CD4-positive, alpha-beta T cell treated with Interleukin-15 for 4 hours (primary cell): ENCODE results near the gene LIPT2.
A peak's percentile ranks its signal among the peaks of the same experiment; 100 is the strongest.
"Not testable (repeated sequence)": the region's sequence is repeated elsewhere in the genome, so short reads cannot be mapped to it uniquely, and the experiment has no call there.

Source experiments
- DNase-seq: peaks from one replicate; pipeline ENCODE4 v3.0.0-alpha.2; 2020; ENCODE audit warnings: low spot score

LIPT2 gene

GRCh38 chr11:74492974-74493790, at the start of gene LIPT2:
LIPT2 (minus strand) TSS chr11:74493724; CDS start chr11:74493703, 21 bp downstream.
- peak; percentile 97 for DNase-seq

DNA sequence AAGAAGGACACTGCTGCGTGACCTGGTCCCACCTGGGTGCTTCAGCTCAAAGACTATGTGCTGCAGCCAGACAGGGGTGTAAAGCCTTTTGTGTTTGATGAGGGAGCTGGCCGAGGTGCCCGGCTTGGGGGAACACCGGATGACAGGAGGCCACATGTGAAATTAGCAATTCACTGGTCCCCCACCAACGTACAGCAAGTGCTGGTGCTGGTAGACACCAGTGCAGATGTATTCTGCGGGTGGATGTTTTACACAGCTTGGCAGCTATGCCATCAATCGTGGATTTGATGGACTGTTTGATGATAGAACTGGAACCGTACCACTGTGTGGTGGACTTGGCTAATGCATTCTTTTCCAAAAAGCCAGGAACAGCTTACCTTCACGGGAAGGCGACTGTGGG, 47.9 kb upstream of the LIPT2 start:
- no peak for DNase-seq

DNA sequence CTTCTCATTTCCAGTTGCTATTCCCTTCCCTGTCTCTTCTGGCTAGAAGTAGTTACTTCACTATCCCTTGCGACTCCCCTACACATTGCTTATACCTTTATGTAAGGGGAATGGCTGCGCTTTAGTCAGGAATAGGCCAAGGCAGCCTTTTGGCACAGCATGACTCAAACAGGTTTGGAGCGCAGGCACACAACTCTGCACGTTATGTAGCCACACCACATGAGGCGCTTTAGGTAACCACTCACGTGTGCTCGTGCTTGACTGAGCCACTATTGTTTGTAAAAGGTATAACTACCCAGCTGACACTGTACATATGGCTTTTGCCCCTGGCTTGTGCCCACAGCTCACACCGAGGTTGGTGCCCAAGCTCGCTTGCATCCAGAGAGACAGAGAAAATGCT, 46.7 kb upstream of the LIPT2 start:
- no peak for DNase-seq

DNA sequence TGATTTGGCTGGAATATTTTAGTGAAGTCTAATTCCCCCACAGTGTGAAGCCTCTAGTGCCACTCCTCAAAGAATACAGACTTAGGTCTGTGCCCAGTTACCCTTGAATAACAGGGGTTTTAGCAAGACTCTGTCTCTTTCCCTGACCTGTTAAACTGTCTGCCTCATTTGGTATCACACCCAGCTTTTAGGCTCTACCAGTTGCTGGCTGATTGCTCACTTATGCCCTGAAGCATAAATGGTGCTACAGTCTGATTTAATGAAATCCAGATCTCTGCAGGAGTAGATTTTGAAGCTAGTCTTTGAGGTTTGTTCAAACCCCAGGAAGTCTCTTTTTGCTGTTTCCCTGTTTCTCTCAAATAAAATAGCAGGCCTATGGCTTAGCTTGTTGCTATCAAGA, 45.2 kb upstream of the LIPT2 start:
- no peak for DNase-seq

- no peak for DNase-seq
Observed at GRCh38 chr11:74535371-74536160, 42.0 kb upstream of the LIPT2 start.

GRCh38 chr11:74534946-74535275, 41.4 kb upstream of the LIPT2 start:
- DNase-seq, result not testable (repeated sequence)

DNA sequence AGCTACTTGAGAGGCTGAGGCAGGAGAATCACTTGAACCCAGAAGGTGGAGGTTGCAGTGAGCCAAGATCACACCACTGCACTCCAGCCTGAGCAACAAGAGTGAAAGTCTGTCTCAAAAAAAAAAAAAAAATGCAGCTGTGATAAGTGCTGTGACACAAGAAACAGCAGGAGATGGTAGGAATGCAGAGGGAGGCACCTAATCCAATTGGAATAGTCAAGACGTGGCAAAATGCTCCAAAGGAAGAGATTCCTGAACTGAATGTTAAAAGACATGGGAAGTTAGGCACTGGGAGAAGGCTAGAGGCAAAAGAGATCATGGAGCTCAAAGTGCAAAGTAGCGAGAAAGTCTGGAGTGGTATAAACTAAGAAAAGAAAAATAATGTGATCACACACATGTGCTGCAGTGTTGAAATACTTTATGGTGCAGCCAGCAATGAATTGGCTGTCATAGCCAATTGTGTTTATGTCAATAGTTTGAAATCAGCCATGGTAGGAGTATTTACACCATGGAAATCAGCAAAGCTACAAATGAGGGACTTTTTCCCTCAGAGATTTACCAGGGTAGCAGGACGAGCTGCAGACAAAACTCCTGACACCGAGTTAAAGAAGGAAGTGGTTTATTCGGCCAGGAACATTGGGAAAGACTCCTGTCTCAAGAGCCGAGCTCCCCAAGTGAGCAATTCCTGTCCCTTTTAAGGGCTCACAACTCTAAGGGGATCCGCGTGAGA, 40.9 kb upstream of the LIPT2 start:
- DNase-seq, result no peak

- no peak for DNase-seq
Observed at GRCh38 chr11:74533421-74533820, 39.9 kb upstream of the LIPT2 start.

DNA sequence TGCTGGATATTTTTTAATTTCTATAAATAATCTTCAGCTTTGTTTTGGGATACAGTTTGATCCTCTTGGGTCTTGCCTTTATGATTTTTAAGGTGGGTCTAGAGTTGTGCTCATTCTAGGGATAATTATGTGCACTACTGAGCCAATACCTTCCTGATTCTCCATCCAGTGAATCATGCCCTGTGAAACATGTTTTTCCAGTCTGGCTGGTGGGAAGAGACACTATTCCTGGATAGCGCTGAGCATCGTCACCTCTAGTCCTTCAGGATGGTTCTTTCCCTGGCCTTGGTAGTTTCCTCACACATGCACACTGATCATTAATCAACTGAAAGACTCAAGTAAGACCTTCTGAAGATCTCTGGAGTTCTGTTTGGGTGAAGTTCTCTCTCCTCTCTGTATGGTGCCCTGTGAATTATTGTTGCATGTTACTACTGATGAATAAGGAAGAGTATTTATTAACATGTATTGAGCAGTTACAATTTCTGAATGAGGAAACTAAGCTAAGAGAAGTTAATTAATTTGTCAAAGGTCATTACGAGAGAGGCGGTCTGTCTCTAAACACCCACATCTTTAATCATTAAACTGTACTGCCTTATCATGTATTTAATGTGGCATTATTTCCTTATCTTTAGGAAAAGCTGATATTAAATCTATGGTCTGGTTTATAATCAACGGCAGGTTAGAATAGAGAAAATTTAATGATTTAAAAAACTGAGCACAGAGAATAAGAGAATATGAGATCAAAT, 39.1 kb upstream of the LIPT2 start:
- DNase-seq, result no peak

DNA sequence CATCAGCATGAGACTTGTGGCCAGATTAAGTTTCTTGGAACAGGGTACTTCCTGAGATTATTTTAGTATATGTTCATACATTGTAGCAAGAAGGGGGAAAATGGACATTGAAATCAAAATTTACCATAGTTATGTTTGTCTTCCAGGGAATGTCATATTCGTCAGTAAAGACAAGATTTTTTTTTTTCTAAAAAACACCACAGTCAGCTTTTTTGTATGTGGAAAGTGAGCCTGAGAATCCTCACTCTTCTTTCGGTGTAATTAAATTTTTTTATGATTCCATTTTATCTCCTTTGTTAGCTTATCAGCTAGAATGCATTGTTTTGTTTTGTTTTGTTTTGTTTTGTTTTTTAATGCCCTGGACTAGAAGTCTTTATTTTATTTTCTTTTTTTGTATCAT, 31.5 kb upstream of the LIPT2 start:
- no peak for DNase-seq

DNA sequence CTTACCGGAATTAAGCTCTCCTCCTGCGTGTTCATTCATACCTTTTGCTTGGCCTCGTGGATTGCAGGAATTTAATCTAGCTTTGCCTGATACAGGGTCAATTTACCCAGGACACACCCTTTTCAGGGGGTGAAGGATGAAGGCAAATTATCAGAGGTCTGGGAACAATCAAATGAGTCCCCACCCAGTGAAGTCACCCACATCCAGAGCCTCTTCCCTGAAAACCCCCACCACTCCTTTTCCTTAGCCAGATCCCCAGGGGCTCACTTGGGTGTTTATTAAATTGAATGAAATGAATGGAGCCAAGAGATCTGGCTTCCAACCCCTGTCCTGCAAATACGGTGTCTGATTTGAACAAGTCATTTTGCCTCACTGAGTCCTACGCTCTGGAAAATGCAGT, 31.0 kb upstream of the LIPT2 start:
- no peak for DNase-seq

GRCh38 chr11:74522776-74523175, 29.3 kb upstream of the LIPT2 start:
- DNase-seq, result no peak

DNA sequence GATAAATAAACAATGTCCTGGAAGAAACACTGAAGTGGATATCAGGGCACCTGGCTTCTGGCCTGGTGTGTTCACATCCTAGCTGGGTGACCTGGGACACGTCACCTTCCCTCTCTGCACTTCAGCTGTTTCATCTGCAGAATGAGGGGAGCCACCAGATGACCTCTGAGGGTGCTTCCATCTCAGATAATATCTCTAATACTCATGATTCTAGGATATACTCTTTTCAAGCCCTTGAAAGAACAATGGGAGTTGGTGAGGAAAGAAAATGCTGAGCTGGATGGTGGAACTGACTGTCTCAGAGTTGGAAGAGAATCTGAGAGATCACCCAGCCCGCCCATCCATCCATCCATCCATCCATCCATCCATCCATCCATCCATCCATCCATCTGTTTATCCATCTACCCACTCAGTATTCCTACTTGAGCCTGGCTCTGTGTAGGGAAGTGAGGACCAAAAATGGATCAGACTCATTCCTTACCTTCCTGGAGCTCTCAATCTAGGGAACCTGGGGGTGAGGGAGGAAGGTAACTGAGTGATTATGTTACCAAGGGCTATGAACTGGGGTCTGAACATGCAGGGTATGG, 28.2 kb upstream of the LIPT2 start:
- no peak for DNase-seq

DNA sequence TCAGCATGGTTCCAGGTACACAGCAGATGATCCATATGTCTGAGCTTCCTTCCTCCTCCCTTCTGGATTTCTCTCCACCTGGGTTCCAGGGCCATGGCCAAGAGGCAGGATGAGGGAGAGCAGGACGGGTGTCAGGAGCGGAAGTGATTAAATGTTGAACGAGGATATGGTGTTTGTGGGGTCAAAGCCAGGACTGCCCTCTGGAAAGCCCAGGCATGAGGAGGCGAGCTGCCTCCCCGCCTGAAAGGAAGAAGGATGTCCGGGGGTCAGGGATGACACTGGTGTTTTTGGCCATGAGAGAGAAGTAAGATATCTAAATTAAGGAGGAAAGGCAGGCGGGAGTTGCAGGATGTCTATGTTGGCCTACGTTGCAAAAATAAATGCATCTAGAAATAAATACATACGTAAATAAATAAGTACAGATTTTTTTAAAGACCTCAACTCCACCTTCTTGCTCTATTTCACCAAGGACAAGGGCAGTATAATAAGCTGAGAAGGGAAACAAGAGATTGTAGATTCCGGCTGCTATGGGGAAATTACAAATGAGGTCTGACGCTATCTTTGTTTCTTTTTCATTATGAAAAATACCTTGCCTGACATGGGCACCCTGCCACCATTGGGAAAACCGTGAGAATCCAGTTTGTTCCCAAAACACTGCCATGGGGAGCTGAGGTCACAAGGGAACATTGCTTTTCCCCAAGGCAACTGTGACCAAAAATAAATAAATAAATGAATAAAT, 27.6 kb upstream of the LIPT2 start:
- no peak for DNase-seq

- DNase-seq, result no peak
Observed at GRCh38 chr11:74520316-74520715, 26.8 kb upstream of the LIPT2 start.

GRCh38 chr11:74519710-74520109, 26.2 kb upstream of the LIPT2 start:
- DNase-seq, result no peak

GRCh38 chr11:74517592-74517991, 24.1 kb upstream of the LIPT2 start:
- not testable (repeated sequence) for DNase-seq

DNA sequence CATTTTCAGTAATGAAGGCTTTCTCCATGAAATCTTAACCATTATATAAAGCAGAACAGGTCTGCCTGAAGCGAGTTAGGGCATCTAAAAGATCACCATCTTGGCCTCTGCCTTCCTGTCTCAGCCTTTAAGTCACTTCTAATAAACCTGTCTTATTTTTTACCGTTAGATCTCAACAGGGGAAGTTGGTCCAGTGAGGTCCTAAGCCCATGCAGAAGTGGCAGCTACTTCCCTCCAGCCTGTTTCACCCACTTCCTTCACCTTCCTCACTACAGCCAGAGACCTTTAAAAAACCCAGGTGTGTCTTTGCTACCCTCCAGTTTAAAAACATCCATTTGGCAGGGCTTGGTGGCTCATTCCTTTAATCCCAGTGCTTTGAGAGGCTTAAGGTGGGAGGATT, 14.1 kb upstream of the LIPT2 start:
- no peak for DNase-seq

GRCh38 chr11:74506823-74507222, 13.3 kb upstream of the LIPT2 start:
- no peak for DNase-seq

GRCh38 chr11:74505911-74506310, 12.4 kb upstream of the LIPT2 start:
- DNase-seq, result no peak

DNA sequence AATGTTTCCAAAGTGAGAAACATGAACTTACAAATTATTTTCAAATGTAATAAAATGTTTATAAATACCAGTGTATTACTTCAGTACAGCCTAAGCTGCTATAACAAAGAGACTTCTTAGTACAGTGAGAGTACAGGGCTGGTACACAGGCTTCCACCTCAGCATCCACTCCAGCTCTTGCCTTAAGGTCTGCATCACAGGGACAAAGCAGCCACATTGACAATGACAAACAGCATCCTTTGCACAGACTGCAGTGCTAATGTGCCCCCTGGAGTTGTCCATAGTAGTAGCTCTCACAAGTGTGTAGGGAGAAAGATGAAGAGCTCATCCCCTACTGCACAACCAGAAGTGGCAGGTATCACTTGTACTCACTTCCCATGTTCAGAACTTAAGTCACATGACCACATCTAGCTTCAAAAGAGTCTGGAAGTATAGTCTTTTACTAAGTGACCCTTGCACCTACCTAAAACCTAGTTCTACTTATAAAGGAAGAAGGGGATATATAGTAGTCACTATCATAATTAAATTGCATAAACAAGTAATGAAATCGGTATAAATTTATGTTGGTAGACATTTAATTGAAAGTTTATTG, 10.7 kb upstream of the LIPT2 start:
- no peak for DNase-seq
